ENCODE measurements around the gene SOCS6. TPM values are rescaled to one million over a fixed set of nuclear protein-coding genes. Genes with fewer than 3 reads are reported as not detected.

The SOCS6 gene
- total RNA-seq, 2 donors from 2014 or later, result 20.3 to 21.3 TPM

DNA sequence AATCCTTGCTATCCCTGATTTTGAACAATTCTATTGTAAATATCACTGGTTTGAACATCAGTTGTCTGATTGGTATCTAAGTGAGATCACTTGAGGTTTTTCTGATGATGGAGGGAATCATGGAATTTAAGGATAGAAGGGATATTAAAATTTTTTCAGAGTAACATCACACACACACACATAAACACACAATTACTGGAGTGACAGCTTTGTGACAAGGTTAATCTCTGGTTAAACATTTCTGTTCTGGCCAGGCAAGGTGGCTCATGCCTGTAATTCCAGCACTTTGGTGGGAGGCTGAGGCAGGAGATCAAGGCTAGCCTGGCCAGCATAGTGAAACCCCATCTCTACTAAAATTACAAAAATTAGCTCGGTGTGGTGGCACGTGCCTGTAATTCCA lies 85.3 kb downstream of the SOCS6 start:
- Histone ChIP-seq H3K4me3 (no peak overlapping the region), H3K27ac (no peak overlapping the region), H3K4me1 (ENCODE audit: control insufficient read depth in 1 of 2, low read depth in 2 of 2) (no peaks in the 10 kb centered on the region), H3K27me3 (replicated peaks; ENCODE audit: insufficient read depth) (no peaks in the 10 kb centered on the region), H3K36me3 (no peaks in the 10 kb centered on the region), H3K9me3 (no peaks in the 10 kb centered on the region)
- ATAC-seq (ENCODE audit: insufficient number of reproducible peaks, low FRiP score, low read depth), result no peak
- TF ChIP-seq, protein P1, sequence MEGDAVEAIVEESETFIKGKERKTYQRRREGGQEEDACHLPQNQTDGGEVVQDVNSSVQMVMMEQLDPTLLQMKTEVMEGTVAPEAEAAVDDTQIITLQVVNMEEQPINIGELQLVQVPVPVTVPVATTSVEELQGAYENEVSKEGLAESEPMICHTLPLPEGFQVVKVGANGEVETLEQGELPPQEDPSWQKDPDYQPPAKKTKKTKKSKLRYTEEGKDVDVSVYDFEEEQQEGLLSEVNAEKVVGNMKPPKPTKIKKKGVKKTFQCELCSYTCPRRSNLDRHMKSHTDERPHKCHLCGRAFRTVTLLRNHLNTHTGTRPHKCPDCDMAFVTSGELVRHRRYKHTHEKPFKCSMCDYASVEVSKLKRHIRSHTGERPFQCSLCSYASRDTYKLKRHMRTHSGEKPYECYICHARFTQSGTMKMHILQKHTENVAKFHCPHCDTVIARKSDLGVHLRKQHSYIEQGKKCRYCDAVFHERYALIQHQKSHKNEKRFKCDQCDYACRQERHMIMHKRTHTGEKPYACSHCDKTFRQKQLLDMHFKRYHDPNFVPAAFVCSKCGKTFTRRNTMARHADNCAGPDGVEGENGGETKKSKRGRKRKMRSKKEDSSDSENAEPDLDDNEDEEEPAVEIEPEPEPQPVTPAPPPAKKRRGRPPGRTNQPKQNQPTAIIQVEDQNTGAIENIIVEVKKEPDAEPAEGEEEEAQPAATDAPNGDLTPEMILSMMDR (IDR thresholded peaks at IDR 0.05), result no peak
- DNase-seq (ENCODE audit: low spot score), result no peak

DNA sequence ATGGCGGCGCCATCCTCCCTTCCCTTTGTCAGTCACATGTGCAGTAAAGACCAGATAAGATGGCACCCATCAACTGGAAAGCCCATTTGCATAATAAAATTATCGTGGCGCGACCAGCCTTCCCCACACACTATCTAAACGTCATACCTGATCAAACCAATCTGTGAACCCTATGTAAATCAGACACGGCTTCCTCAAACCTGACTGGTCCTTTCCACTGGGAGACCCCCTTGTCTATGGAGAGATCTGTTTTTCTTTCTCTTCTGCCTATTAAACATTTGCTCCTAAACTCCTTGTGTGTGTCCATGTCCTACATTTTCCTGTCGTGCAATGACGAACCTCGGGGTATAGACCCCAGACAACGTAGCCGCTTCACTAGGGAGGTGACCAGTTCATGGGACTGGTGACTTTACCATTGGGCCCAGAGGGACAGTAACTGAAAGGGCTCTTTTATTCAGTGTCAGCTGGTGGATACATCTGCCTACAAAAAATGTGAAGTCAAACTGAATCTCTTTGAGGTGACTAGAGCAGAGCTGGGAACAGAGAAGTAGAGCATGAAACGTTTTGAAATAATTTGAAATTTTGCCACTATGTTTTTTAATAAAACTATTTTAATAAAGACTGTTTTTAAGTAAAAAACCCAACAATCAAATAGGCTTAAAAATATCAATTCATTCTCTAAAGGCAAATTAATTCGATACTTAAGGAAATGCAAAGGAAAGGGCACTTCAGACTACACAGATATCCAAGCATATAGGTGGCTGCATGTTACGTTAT lies 87.5 kb downstream of the SOCS6 start:
- TF ChIP-seq, protein P1 (IDR thresholded peaks at IDR 0.05), result no peak
- H3K27me3 ChIP-seq (replicated peaks; ENCODE audit: insufficient read depth), result no peaks in the 10 kb centered on the region
- no peak overlapping the region for H3K4me3 ChIP-seq
- no peaks in the 10 kb centered on the region for H3K9me3 ChIP-seq
- no peaks in the 10 kb centered on the region for H3K36me3 ChIP-seq
- H3K27ac ChIP-seq, result no peak overlapping the region
- ATAC-seq (ENCODE audit: insufficient number of reproducible peaks, low FRiP score, low read depth) (no peak), DNase-seq (ENCODE audit: low spot score) (no peak)
- H3K4me1 ChIP-seq (ENCODE audit: control insufficient read depth in 1 of 2, low read depth in 2 of 2), result no peaks in the 10 kb centered on the region

DNA sequence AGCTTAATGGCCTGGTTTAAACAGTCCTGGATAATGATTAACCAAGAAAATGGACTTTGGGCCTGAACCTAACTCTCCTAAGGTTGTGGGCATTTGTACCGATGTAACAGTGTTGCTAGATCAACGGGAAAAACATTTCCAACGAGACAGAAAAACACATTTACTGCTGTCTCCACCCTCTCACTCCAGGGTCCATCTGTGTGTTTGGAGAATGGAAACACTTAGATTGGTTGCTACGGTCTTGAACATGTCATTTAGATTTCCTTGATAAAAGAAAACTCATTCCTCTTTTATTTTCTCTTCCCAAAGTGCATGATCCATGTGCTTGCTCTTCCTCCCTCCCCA lies 88.0 kb downstream of the SOCS6 start:
- no peaks in the 10 kb centered on the region for H3K36me3 ChIP-seq
- no peak for DNase-seq (ENCODE audit: low spot score)
- TF ChIP-seq, protein P1 (IDR thresholded peaks at IDR 0.05), result no peak
- H3K4me3 ChIP-seq, result no peak overlapping the region
- no peaks in the 10 kb centered on the region for H3K9me3 ChIP-seq
- H3K4me1 ChIP-seq (ENCODE audit: control insufficient read depth in 1 of 2, low read depth in 2 of 2), result no peaks in the 10 kb centered on the region
- no peak overlapping the region for H3K27ac ChIP-seq
- no peaks in the 10 kb centered on the region for H3K27me3 ChIP-seq (replicated peaks; ENCODE audit: insufficient read depth)
- no peak for ATAC-seq (ENCODE audit: insufficient number of reproducible peaks, low FRiP score, low read depth)

DNA sequence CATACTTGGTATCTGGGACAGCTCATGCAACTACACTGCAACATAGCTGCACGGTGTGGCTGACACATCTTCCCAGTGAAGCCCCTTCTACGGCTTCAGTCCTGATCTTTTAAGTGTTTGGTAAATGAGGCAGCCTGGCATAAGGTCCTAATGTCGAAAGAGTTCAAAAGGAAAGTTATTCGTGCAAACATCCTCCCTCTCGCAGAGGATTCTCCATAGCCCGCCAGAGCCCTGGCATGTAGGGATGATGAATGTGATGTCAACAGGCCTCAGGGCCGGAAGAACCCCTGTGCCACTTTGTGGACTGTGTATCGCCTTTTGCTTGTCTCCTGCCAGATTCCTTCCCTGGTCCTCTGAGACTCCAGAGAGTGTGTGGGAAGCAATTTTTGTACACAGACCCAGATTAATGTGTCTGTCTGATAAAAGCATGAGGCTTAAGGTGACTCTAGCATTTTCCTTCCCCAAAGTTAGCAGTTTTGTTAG lies 88.5 kb downstream of the SOCS6 start:
- no peaks in the 10 kb centered on the region for H3K36me3 ChIP-seq
- DNase-seq (ENCODE audit: low spot score) (no peak), ATAC-seq (ENCODE audit: insufficient number of reproducible peaks, low FRiP score, low read depth) (no peak)
- TF ChIP-seq, protein P1 (IDR thresholded peaks at IDR 0.05), result no peak
- no peak overlapping the region for H3K27ac ChIP-seq
- H3K9me3 ChIP-seq, result no peaks in the 10 kb centered on the region
- H3K27me3 ChIP-seq (replicated peaks; ENCODE audit: insufficient read depth), result no peaks in the 10 kb centered on the region
- no peak overlapping the region for H3K4me3 ChIP-seq
- H3K4me1 ChIP-seq (ENCODE audit: control insufficient read depth in 1 of 2, low read depth in 2 of 2), result no peaks in the 10 kb centered on the region

DNA sequence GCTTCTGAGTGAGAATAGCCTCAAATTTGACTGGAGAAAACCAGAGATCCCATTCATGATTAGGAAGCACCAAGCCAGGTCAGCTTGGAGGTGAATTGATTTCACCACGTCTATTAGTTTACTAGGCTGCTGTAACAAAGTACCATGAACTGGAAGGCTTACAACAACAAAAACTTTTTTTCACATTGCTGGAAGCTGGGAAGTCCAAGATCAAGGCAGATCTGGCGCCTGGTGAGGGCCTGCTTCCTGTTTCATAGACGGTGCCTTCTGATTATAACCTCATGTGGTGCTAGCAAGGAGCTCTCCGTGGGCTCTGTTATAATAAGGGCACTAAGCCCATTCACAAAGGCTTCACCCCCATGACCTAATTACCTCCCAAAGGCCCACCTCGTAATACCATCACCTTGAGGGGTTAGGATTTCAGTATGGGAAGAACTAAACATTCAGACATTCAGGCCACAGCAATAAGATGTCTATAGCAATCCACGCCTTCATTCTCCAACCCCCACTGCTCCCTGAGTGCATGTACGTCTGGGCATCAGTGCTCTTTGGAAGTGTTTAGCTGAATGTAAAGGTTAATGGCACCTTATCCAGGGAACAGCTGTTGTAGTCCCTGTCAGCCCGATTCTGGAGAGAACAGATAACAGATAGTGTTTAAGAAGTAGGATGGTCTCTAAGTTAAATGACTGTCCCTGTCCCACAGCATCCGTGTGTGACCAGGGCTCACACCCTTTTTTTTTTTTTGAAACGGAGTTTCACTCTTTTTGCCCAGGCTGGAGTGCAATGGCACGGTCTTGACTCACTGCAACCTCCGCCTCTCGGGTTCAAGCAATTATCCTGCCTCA lies 89.2 kb downstream of the SOCS6 start:
- no peaks in the 10 kb centered on the region for H3K27me3 ChIP-seq (replicated peaks; ENCODE audit: insufficient read depth)
- no peaks in the 10 kb centered on the region for H3K9me3 ChIP-seq
- no peak overlapping the region for H3K4me3 ChIP-seq
- no peak for DNase-seq (ENCODE audit: low spot score)
- no peak for ATAC-seq (ENCODE audit: insufficient number of reproducible peaks, low FRiP score, low read depth)
- no peaks in the 10 kb centered on the region for H3K36me3 ChIP-seq
- H3K27ac ChIP-seq, result no peak overlapping the region
- H3K4me1 ChIP-seq (ENCODE audit: control insufficient read depth in 1 of 2, low read depth in 2 of 2), result no peaks in the 10 kb centered on the region
- TF ChIP-seq, protein P1 (IDR thresholded peaks at IDR 0.05), result no peak
